ENCODE measurements around the gene TPSAB1.
"Not testable (repeated sequence)": the region's sequence is repeated elsewhere in the genome, so short reads cannot be mapped to it uniquely, and the experiment has no call there.

Gene TPSAB1

DNA sequence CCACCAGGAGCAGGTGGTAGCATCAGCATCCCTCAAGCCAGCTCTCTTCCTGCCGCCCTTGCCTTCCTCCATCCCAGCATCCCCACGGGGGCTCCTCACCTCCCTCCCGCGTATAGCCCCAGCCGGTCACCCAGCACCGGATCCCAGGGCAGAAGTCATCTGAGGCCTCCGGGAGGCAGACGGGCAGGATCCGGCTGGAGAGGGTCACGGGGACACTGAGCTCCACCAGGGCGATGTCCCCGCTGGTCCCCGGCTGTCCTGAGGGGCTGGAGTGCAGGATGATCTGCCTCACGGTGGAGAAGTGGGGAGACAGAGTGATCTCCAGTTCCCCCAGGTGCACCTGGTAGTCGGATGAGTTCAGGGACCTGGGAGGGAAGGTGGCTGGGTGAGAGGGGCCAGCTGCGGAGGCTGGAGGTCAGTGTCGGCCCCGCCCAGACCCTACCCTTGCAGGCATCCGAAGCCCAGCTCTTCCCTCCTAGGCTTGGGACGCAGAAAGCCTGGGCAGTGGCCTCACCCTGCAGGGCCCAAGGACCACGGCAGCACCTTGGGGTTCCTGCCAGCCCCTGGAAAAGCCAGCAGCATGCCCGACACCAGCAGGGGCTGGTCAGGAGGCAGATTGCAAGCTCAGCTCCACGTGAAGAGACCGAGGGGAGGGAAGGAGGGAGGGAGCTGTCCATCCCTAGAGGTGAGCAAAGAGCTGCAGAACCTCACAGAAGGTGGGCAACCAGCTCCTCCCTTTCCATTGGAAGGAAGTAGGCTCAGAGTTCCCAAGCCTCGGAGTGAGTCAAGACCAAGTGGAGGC, 17.8 kb upstream of the TPSAB1 start:
- TF ChIP-seq, protein P1, sequence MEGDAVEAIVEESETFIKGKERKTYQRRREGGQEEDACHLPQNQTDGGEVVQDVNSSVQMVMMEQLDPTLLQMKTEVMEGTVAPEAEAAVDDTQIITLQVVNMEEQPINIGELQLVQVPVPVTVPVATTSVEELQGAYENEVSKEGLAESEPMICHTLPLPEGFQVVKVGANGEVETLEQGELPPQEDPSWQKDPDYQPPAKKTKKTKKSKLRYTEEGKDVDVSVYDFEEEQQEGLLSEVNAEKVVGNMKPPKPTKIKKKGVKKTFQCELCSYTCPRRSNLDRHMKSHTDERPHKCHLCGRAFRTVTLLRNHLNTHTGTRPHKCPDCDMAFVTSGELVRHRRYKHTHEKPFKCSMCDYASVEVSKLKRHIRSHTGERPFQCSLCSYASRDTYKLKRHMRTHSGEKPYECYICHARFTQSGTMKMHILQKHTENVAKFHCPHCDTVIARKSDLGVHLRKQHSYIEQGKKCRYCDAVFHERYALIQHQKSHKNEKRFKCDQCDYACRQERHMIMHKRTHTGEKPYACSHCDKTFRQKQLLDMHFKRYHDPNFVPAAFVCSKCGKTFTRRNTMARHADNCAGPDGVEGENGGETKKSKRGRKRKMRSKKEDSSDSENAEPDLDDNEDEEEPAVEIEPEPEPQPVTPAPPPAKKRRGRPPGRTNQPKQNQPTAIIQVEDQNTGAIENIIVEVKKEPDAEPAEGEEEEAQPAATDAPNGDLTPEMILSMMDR (IDR thresholded peaks at IDR 0.05; ENCODE audit: low read depth, low read length) = no peak
- H3K4me3 ChIP-seq (ENCODE audit: low read depth, low read length) = no peak overlapping the region

DNA sequence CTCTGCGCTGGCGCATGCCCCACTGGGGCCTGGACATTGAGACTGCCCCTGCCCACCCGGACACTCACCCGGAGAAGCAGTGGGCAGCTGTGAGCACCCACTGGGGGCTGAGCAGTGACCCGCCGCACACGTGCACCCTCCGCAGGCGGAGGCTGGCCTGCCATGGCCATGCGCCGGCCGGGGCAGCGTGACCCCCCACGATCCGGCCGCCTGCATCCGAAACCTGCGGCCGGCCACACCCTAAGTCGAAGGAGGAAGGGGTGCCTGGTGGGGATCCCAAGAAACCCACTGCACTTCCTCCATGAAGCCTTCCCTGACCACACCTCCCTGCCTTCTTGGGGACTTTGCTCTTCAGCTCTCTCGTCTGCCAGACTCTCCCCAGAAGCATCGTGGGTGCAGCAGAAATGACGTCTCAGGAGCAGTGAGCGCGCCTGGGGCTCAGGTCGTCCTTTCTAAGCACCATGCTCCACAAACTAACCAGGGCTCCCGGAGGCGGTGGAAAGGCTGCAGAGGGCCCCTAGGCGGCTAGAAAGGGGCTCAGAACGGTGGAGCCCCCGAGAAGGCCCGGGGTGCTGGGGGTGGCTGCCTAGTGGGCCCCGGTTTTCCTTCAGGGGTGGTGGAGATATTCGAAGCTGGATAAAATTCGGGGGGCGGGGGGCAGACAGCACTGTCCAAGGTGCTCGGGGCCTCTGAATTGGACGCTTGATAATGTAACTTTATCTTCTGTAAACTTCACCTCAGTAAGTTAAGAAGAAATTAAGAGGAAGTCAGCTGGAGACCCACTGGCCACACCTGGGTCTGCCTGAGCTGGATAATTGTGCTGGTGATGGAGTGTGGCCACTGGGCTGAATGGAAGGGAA, 16.9 kb upstream of the TPSAB1 start:
- TF ChIP-seq, protein P1 (IDR thresholded peaks at IDR 0.05; ENCODE audit: low read depth, low read length) = no peak
- no peak overlapping the region for H3K4me3 ChIP-seq (ENCODE audit: low read depth, low read length)

DNA sequence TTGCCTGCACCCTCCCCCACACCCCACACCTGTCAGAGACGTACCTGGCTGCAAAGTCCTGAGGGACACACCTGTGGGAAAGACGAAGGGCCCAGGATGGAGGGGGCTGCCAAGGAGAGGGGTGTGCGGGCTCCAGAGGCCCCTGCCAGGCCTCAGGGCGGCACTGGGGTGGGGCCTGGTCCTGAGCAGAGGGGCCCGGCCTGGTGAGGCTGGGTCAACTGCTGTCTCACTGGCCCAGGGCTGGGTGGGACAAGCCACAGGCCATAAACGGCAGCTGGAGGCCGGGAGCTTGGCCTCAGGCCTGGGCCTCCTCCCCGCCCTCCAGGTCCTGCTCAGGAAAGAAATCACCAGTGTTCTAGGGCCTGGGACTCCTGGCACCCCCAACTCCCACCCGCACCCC, 15.9 kb upstream of the TPSAB1 start:
- no peak overlapping the region for H3K4me3 ChIP-seq (ENCODE audit: low read depth, low read length)
- TF ChIP-seq, protein P1 (IDR thresholded peaks at IDR 0.05; ENCODE audit: low read depth, low read length) = no peak

DNA sequence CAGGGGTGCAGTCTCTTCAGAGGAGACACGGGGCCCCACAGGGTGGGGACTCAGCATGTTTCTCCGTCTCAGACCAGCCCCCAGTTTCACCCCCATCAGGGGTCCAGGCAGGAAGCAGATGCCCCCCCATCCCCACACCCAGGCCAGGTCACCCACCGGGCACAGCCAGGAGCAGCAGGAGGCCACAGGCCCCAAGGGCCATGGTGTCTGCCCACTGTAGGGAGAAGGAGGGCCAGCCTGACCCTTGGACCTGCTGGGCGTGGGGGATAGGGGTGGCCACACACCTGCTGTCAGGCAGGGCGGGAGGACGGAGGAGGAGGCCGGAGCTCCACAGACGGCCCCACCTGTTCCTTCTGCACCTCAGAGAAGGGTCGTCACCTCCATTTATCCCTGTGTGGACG, 15.5 kb upstream of the TPSAB1 start, which contains the start of gene TPSG1:
Gene TPSG1 (minus strand): TSS at position 218 of the 401 bp plus-strand sequence. CDS start 16 bp downstream, at position 202.
- TF ChIP-seq, protein P1 (IDR thresholded peaks at IDR 0.05; ENCODE audit: low read depth, low read length) = no peak
- no peak within 1 kb of the TSS for H3K4me3 ChIP-seq (ENCODE audit: low read depth, low read length)

DNA sequence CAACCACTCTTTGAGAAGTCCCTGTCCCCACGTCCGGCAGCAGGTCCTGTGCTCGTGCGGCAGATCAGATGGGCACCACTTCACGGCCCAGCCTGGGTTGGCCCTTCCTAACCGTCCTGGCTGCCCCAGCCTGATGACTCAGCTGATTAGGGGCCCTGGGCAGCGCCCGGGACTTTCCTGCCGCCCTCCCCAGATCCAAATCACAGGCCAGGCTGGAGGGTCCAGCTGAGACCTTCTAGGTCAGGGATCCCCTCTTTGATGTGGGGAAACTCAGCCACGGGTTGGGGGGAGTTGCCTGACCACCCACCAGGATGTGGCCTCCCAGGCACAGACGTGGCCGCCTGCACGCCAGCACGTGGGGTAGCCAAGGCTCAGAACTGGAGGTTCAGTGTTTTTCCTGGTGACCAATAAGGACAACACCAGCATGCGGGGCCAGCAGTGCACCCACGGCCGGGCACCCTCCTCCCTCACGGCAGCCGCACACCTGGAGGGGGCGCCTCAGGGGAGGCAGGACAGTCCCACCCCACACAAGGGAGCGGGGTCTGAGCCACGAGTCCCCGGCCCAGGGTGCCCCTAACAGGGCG, 14.7 kb upstream of the TPSAB1 start:
- not testable (repeated sequence) for H3K4me3 ChIP-seq (ENCODE audit: low read depth, low read length)

DNA sequence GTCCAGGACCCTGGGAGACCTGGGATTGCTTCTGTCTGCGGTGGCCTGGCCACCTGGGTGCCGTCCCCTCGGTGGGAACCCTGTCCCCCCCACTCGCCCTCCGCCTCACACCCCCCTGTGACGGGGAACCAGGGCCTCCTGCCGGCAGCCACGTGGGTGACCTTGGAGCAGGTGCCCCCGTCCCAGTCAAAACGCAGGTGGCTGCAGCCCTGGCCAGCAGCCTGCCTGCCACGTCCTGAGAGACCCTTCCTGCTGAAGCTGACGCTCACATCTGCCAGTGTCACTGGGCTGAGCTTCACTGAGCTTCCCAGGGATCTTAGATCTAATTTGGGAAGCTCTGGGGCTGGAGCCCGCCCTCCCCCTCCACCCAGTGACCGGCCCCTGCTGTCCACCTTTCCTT, 13.8 kb upstream of the TPSAB1 start:
- H3K4me3 ChIP-seq (ENCODE audit: low read depth, low read length) = not testable (repeated sequence)

DNA sequence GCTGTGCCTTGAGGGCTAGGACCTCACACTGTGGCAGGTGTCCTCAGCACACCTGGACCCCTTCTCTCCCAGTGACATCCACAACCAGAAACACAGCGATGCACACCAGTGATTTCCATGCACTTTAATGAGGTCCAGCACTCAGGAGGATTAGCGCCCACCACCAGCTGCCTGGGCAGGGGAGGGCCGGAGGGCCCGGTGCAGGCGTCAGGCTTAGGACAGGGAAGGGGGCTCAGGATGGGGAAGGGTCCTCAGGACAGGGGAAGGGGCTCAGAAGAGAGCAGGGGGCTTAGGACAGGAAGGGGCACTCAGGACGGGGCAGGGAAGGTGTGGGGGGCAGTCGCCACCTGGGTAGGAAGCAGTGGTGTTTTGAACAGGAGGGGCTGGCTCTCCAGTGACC, 12.3 kb upstream of the TPSAB1 start:
- not testable (repeated sequence) for H3K4me3 ChIP-seq (ENCODE audit: low read depth, low read length)

DNA sequence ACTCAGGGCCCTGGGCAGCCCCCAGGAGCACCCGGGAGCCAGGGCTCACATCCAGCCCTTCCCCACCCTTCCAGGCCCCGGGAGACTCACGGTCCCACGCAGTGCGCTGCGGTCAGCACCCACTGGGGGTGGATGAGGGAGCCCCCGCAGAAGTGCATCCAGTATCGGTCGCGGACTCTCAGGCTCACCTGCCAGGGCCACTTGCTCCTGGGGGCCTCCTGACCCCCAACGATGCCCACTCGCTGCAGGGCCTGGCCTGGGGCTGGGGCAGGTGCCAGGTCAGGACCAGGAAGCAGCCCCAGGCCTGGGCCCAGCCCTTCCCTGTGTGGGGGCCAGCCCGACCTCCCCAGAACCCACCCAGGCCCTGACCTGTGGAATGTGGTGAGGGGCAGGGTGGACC, 11.0 kb upstream of the TPSAB1 start:
- H3K4me3 ChIP-seq (ENCODE audit: low read depth, low read length) = not testable (repeated sequence)

DNA sequence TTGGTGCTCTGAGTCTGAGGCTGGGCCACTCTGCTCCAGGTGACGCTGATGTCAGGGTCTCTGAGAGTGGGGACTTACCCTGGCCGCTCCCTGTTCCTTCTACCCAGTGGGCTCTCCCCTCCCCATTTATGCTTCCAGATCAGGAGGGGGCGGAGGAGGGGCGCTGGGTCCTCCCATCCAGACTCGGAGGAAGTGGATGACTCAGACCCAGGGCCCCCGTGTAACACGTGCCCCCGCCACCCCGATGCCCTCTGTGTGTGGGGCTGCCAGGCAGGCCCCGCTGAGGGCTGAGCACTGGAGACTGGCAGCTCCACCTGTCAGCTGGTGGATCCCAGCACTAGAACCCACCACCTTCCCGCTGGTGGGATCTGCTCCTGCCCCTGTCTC, 10.4 kb upstream of the TPSAB1 start, which contains the start of gene TPSB2:
Gene TPSB2 (minus strand): TSS at position 101 of the 387 bp plus-strand sequence. CDS start 233 bp downstream, outside the sequence.
- not testable (repeated sequence) for H3K4me3 ChIP-seq (ENCODE audit: low read depth, low read length)

DNA sequence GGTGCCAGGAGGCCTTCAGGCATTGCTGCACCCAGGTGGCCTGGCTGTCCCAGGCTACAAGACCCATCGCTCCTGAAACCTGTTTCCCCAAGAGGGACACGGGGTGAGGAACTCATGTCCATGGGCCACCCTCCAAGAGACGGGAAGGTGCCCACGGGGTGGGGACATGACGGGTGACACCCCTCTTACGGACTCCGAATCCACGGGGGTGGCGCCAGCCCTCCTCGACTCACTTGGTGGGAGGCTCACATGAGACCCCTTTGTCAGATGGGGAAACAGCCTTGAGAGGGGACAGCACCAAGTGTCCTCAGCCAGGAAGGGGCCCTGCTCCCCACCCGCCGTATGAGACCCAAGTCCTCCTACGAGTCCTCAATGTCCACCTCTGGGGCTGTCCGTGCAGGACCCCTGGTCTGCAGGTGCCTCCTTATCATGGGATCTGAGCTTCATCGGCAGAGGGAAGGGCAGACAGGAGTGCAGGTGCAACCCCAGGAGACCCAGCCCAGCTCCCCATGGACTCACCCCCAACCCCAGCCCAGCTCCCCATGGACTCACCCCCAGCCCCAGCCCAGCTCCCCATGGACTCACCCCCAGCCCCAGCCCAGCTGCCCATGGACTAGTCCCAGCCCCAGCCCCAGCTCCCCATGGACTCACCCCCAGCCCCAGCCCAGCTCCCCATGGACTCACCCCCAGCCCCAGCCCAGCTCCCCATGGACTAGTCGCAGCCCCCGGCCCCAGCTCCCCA, 9.9 kb upstream of the TPSAB1 start:
- not testable (repeated sequence) for H3K4me3 ChIP-seq (ENCODE audit: low read depth, low read length)

DNA sequence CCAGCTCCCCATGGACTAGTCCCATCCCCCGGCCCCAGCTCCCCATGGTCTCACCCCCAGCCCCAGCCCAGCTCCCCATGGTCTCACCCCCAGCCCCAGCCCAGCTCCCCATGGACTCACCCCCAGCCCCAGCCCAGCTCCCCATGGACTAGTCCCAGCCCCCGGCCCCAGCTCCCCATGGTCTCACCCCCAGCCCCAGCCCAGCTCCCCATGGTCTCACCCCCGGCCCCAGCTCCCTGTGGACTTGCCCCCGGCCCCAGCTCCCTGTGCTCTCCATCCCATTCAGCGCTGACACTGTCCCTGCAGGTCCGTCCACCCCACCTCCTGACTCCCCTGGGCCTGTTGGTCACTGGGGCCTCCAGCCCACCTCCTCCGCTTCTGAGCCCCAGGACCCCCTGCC, 9.2 kb upstream of the TPSAB1 start:
- H3K4me3 ChIP-seq (ENCODE audit: low read depth, low read length) = not testable (repeated sequence)

DNA sequence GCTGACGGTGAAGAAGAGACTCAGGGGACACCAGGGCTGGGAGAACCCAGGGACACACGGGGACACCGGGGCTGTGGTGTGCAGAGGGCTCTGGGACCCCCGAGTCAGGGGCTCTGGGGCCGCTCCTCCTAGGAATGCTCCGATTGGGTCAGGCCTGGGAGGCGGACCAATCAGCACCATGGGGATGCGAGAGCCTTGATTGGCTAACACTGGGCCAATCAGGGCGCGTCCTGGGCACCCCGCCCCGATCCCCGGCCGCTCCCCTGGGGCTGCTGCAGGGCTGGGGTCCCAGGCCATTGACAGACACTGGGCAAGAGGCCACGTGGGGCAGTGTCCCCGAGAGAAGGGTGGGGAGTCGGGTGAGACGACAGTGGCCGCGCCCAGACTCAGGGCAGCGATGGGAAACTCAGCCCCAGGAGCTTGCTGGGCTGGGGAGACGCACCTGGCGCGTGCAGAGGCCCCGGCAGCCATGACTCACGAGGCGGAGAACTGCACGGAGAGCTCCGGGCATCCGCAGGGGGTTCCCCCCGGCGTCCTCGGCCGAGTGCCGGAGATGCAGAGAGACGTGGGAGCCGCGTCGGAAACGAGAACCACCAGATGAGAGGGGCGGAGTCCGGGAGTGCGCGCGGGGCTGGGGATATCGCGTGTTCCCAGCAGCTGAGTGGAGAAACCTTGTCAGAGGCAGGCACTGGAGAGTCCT, 8.3 kb upstream of the TPSAB1 start:
- not testable (repeated sequence) for H3K4me3 ChIP-seq (ENCODE audit: low read depth, low read length)

DNA sequence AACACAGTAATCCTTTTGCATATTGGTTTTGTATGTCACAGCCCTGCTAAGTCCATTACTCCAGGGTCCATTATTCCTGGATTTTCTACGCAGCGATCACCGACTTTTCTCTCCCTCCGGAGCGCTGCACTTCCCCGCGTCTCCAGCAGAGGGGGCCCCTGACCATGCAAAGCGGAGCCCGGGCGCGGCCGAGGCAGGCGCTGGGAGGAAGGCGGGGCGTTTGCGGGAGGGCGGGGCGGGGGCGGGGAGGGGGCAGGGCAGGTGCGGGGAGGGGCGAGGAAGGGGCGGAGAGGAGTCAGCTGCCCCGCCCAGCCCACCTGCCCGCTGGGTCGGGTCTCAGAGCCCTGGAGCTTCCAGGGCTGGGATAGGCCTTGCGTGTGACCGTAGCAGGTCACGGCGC, 3.8 kb upstream of the TPSAB1 start:
- not testable (repeated sequence) for H3K4me3 ChIP-seq (ENCODE audit: low read depth, low read length)
